Measurements from ENCODE around the gene ZNF530.

The ZNF530 gene

GRCh38 chr19:57599761-57600383 is at the start of gene ZNF530:
Gene ZNF530 (plus strand): TSS chr19:57599885. CDS start chr19:57604346, 4,461 bp downstream.
- peak; percentile 91 to 98 for DNase-seq

GRCh38 chr19:57552432-57552831 is 47.3 kb upstream of the ZNF530 start:
- DNase-seq, result no peak

- no peak for DNase-seq
Observed at GRCh38 chr19:57557659-57558058, 42.0 kb upstream of the ZNF530 start.

GRCh38 chr19:57558525-57558924 is 41.2 kb upstream of the ZNF530 start:
- no peak for DNase-seq

GRCh38 chr19:57559008-57559403 is 40.7 kb upstream of the ZNF530 start:
- no peak for DNase-seq

GRCh38 chr19:57559404-57560025 is 40.2 kb upstream of the ZNF530 start, which contains the start of gene ZNF550:
Gene ZNF550 (minus strand): TSS chr19:57559863. CDS start chr19:57559682, 181 bp downstream.
- peak; percentile 76 to 81 for DNase-seq

GRCh38 chr19:57560049-57560491 is 39.6 kb upstream of the ZNF530 start:
- DNase-seq, result no peak

- DNase-seq, result no peak
Observed at GRCh38 chr19:57563547-57563946, 36.1 kb upstream of the ZNF530 start.

GRCh38 chr19:57566396-57567265 is 33.1 kb upstream of the ZNF530 start:
- no peak for DNase-seq

GRCh38 chr19:57570707-57571106 is 29.0 kb upstream of the ZNF530 start:
- DNase-seq, result no peak

GRCh38 chr19:57572415-57572947 is 27.2 kb upstream of the ZNF530 start:
- DNase-seq, result no peak

GRCh38 chr19:57576661-57577060 is 23.0 kb upstream of the ZNF530 start:
- no peak for DNase-seq

GRCh38 chr19:57578487-57579205 is 21.0 kb upstream of the ZNF530 start, which contains the start of gene ZNF416:
Gene ZNF416 (minus strand): TSS chr19:57578911. CDS start chr19:57578704, 207 bp downstream.
- DNase-seq, result peak; percentile 99

GRCh38 chr19:57583104-57583520 is 16.6 kb upstream of the ZNF530 start:
- DNase-seq, result peak in 1 of 2 experiments; percentile 48

GRCh38 chr19:57583521-57584416 is 15.9 kb upstream of the ZNF530 start, which contains the start of gene ZIK1:
Gene ZIK1 (plus strand): TSS chr19:57584145. CDS start chr19:57584357, 212 bp downstream.
- DNase-seq, result peak; percentile 99

- no peak for DNase-seq
Observed at GRCh38 chr19:57587529-57587928, 12.2 kb upstream of the ZNF530 start.

GRCh38 chr19:57599377-57599760 is 316 bp upstream of the ZNF530 start:
- DNase-seq, result no peak

GRCh38 chr19:57606931-57607330 is 7.2 kb downstream of the ZNF530 start:
- no peak for DNase-seq

- no peak for DNase-seq
Observed at GRCh38 chr19:57611113-57611512, 11.4 kb downstream of the ZNF530 start.

- peak; percentile 91 for DNase-seq
Observed at GRCh38 chr19:57613941-57614743, 14.5 kb downstream of the ZNF530 start, which contains the start of gene ZNF134. Gene ZNF134 (plus strand): TSS chr19:57614242. CDS start chr19:57619469, 5,227 bp downstream.
